Activated B cell treated with CpG ODN at 0.5 μM for 24 hours (primary cell): Measurements from ENCODE around the gene ATP2B1. TPM values are rescaled to one million over a fixed set of nuclear protein-coding genes. Genes with fewer than 3 reads are reported as not detected.

ENCODE experiments used
- ATAC-seq: fragments of 200-7000 bp; cut with Tn5 transposase; one replicate; pipeline ENCODE4 v1.10.0; 2021; ENCODE audit warnings: low read depth, mild to moderate bottlenecking, moderate library complexity
- CTCF ChIA-PET: fragments of 350-600 bp; sonication (Branson Sonifier 250); formaldehyde crosslinking; loops from one replicate; lab custom pipeline; 2021; ENCODE audit warnings: antibody characterized with exemption; lab: Charles Lee
- POLR2A ChIA-PET: fragments of 350-600 bp; sonication (Branson Sonifier 250); formaldehyde crosslinking; loops from one replicate; lab custom pipeline; 2021; ENCODE audit warnings: antibody characterized with exemption; lab: Charles Lee
- DNase-seq: peaks from one replicate; pipeline ENCODE4 v3.0.0; 2022
- H3K27ac Mint-ChIP-seq: one replicate; pipeline ENCODE4 v1.8.0; 2020; ENCODE audit warnings: mixed read lengths
- H3K27me3 Mint-ChIP-seq: one replicate; pipeline ENCODE4 v1.8.0; 2021; ENCODE audit warnings: mixed read lengths
- H3K36me3 Mint-ChIP-seq: one replicate; pipeline ENCODE4 v1.8.0; 2021; ENCODE audit warnings: low read depth, mixed read lengths
- H3K4me1 Mint-ChIP-seq: one replicate; pipeline ENCODE4 v1.8.0; 2021; ENCODE audit warnings: mixed read lengths
- H3K4me3 Mint-ChIP-seq: one replicate; pipeline ENCODE4 v1.8.0; 2020; ENCODE audit warnings: mild to moderate bottlenecking, mixed read lengths
- H3K9me3 Mint-ChIP-seq: one replicate; pipeline ENCODE4 v1.8.0; 2020; ENCODE audit warnings: mixed read lengths
- intact Hi-C: fragments of 100-400 bp; cut with micrococcal nuclease; formaldehyde crosslinking; loops from one replicate; pipeline ENCODE4 v1.15.1; 2024
- total RNA-seq: library from RNA; stranded (reverse); gene quantifications from 2 replicates; pipeline ENCODE4 v1.2.3, GENCODE V29; 2022
- TF ChIP-seq, protein P1 (sequence below): fragments of 200-600 bp; IDR thresholded peaks from one replicate; pipeline ENCODE4 v1.8.0; 2022; ENCODE audit warnings: antibody characterized with exemption, mild to moderate bottlenecking

The ATP2B1 gene
- total RNA-seq, 1 donor from 2014 or later: 136 TPM

DNA sequence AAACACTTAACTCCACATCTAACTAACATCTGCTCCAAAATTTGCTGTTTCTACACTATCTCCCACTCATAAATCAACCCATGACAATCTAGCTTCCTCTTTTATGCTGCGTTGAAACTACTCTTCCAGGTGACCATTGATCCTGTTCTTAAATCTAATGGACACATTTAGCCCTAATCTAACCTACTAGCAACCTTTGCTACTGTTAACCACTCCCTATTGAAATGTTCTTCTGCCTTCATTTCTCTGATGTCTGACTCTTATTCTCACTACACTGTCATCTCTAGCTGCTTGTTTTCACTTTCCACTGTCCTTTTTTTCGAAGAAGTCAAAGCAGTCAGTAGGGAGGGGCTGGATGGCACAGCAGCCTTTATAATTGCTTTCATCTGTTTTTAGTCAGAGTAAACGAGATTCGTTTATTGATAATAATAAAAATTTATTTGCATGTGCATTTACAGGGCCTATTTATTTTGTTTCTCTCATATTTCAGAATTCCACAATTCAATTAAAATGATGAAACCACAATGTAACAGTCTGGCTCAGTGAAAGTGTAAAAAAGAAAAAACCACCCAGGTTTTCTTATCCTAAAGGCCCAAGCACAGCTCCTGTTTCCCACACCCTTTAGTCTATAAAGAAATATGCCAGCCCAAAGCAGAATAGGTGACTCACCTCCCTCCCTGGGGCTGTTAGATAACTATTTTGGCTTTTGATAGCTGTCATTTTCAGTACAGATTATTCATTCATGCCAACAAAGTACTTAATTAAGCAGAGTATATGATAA, 44.9 kb downstream of the ATP2B1 start:
- POLR2A ChIA-PET: interaction anchor here (0.7 to 2.5 kb wide), 2 partner anchors 42 to 45 kb away, joined by 3 to 27 read pairs; partner anchors contain the start of gene ATP2B1
- DNase-seq: no peak
- intact Hi-C loops: loop anchor here (1.0 to 10.0 kb wide), 4 partner anchors 8 to 319 kb away; no protein-coding TSS in a partner anchor

DNA sequence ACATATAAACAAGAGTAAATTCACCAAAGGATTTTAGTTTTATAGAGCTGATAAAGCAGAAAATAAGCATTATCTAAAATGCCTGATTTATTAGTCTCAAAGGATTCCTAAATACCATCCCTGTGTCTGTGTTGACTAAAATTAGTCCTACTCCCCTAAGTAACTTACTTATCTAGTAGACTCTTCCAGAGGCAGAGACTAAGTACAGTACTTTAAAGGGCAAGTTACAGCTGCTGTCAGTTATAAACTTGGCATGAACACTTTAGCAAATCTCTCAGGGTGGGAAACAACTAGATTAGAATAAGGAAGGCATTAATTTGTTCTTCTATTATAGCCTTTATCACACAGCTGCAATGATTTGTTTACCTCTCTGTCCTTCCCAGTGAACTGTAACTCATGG, 46.0 kb downstream of the ATP2B1 start:
- peaks cover 13% of the 10 kb centered on the region for H3K36me3 Mint-ChIP-seq
- peaks cover 83% of the 10 kb centered on the region for H3K4me1 Mint-ChIP-seq
- POLR2A ChIA-PET: interaction anchor here (0.7 to 2.5 kb wide), 2 partner anchors 43 to 46 kb away, joined by 3 to 27 read pairs; partner anchors contain the start of gene ATP2B1
- TF ChIP-seq, protein P1, sequence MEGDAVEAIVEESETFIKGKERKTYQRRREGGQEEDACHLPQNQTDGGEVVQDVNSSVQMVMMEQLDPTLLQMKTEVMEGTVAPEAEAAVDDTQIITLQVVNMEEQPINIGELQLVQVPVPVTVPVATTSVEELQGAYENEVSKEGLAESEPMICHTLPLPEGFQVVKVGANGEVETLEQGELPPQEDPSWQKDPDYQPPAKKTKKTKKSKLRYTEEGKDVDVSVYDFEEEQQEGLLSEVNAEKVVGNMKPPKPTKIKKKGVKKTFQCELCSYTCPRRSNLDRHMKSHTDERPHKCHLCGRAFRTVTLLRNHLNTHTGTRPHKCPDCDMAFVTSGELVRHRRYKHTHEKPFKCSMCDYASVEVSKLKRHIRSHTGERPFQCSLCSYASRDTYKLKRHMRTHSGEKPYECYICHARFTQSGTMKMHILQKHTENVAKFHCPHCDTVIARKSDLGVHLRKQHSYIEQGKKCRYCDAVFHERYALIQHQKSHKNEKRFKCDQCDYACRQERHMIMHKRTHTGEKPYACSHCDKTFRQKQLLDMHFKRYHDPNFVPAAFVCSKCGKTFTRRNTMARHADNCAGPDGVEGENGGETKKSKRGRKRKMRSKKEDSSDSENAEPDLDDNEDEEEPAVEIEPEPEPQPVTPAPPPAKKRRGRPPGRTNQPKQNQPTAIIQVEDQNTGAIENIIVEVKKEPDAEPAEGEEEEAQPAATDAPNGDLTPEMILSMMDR: no peak
- DNase-seq (no peak), ATAC-seq (no peak)
- peak overlapping the region; percentile 73 for H3K27ac Mint-ChIP-seq
- no peaks in the 10 kb centered on the region for H3K9me3 Mint-ChIP-seq
- no peaks in the 10 kb centered on the region for H3K27me3 Mint-ChIP-seq
- no peak overlapping the region for H3K4me3 Mint-ChIP-seq
- intact Hi-C loops: loop anchor here (1.0 to 10.0 kb wide), 3 partner anchors 9 to 318 kb away; no protein-coding TSS in a partner anchor
- CTCF ChIA-PET: no interaction called here

More for the DNA sequence above, 44.9 kb downstream of the ATP2B1 start:
- ATAC-seq: peak; percentile 60
- H3K27me3 Mint-ChIP-seq: no peaks in the 10 kb centered on the region
- peaks cover 22% of the 10 kb centered on the region for H3K36me3 Mint-ChIP-seq
- H3K4me3 Mint-ChIP-seq: peak overlapping the region; percentile 25
- TF ChIP-seq, protein P1: no peak
- CTCF ChIA-PET: interaction anchor here (0.7 kb wide), 1 partner anchor 299 kb away, joined by 3 read pairs; no protein-coding TSS in a partner anchor
- peak overlapping the region; percentile 46 for H3K27ac Mint-ChIP-seq
- no peaks in the 10 kb centered on the region for H3K9me3 Mint-ChIP-seq
- peaks cover 84% of the 10 kb centered on the region for H3K4me1 Mint-ChIP-seq

DNA sequence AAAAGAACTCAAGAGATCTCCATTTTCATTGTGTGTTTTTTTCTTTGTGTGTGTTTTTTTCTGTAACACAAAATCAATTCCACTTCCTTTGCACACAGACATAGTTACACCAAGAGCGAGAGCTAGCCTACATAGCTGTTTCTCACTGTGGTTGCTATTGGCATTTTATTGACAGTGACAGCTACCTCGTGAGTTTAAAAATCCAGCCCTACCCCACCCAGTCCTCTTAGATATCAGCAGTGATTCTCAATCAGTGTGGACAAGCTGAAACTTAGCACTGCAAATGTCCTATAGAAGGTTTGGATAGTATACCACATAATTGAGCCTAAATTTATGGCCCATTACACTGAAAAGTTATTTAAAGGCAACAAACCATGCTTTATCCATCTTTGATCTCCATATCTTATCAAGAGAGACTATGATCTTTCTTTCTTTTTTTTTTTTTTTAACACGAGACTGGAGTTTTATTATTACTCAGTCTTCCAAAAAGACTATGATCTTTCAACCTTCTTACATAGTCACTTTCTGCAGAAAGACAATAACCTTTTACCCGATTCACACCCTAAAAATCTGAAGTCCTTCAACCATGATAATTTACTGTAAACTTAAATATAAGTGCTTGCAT, 46.8 kb downstream of the ATP2B1 start:
- peak overlapping the region; percentile 0 for H3K4me3 Mint-ChIP-seq
- intact Hi-C loops: loop anchor here (2.0 to 10.0 kb wide), 2 partner anchors 17 to 317 kb away; no protein-coding TSS in a partner anchor
- H3K36me3 Mint-ChIP-seq: peaks cover 6% of the 10 kb centered on the region
- POLR2A ChIA-PET: interaction anchor here (0.7 to 1.0 kb wide), 2 partner anchors 16 to 47 kb away, joined by 4 to 5 read pairs; partner anchors contain the start of gene ATP2B1
- H3K9me3 Mint-ChIP-seq: no peaks in the 10 kb centered on the region
- no peaks in the 10 kb centered on the region for H3K27me3 Mint-ChIP-seq
- peaks cover 83% of the 10 kb centered on the region for H3K4me1 Mint-ChIP-seq
- peak overlapping the region; percentile 73 for H3K27ac Mint-ChIP-seq
- no peak for ATAC-seq
- TF ChIP-seq, protein P1: no peak
- DNase-seq: no peak
- CTCF ChIA-PET: no interaction called here

DNA sequence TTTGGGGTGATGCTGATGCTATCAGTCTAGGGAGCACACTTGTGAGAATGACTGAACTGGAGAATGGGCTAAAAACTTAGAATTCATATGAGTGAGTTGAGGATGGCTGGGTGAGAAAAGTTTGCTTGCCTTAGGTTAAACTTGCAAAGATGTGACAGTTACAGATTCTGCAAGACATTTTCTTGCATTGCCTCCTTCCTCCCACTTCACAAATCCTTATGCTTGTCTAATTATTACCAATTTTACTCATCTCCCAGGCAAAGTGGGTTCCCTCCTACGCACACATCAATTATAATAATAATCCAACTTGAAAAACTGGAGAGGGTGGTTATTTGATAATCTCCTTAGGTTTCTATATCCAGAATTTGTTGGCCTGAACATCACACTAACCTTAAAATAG, 50.9 kb downstream of the ATP2B1 start:
- no peaks in the 10 kb centered on the region for H3K27me3 Mint-ChIP-seq
- H3K4me3 Mint-ChIP-seq: no peak overlapping the region
- CTCF ChIA-PET: no interaction called here
- no peaks in the 10 kb centered on the region for H3K9me3 Mint-ChIP-seq
- TF ChIP-seq, protein P1: no peak
- ATAC-seq (no peak), DNase-seq (no peak)
- POLR2A ChIA-PET: interaction anchor here (0.7 kb wide), 1 partner anchor 22 kb away, joined by 3 read pairs; no protein-coding TSS in a partner anchor
- peaks cover 68% of the 10 kb centered on the region for H3K4me1 Mint-ChIP-seq
- intact Hi-C loops: loop anchor here (1.0 to 2.0 kb wide), 3 partner anchors 9 to 15 kb away; no protein-coding TSS in a partner anchor
- peak overlapping the region; percentile 68 for H3K27ac Mint-ChIP-seq
- H3K36me3 Mint-ChIP-seq: peaks cover 26% of the 10 kb centered on the region
